Stimulated activated CD8-positive, alpha-beta memory T cell treated with anti-CD3 and anti-CD28 coated beads, Interleukin-7, amount 100 ng/mL, for 24 hours (primary cell): Measurements from ENCODE around the gene POTEM.
"Not testable (repeated sequence)": the region's sequence is repeated elsewhere in the genome, so short reads cannot be mapped to it uniquely, and the experiment has no call there.

Experiments
- DNase-seq: peaks from one replicate; pipeline ENCODE4 v3.0.0-alpha.2; 2020; ENCODE audit warnings: low read depth

The POTEM gene

DNA sequence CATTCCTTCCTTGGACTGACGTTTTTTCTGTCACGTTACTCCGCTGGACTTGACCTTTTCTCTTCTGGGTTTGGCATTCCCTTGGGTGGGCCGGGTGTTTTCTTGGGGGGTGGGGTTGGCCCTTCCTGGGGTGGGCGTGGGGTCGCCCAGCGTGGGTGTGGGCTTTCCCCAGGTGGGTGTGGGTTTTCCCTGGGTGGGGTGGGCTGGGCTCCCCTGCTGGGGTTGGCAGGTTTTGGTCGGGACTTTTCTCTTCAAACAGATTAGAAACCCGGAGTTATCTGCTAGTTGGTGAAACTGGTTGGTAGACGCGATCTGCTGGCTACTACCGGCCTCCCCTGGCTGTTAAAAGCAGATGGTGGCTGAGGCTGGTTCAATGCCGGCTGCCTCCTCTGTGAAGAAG lies at the start of gene POTEM:
Gene POTEM (plus strand): TSS at position 301 of the 400 bp plus-strand sequence. CDS start 52 bp downstream, at position 353.
- not testable (repeated sequence) for DNase-seq

DNA sequence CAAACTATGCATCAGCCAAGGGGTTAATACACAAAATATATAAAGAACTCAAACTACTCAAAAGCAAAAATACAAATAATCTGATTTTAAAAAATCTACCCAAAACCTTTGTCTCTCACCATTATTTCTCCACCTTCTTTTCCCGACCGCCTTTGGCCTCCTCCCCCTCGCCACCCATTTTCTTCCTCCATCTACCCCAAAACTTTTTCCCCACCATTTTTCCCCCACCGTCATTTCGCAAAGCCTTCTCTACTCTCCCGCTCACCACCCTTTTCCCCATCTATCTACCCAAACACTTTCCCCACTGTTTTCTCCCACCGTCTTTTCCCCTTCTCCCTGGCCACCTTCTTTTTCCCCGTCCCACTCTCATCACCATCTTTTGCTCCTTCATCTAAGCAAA lies 48.9 kb upstream of the POTEM start:
- DNase-seq: not testable (repeated sequence)

DNA sequence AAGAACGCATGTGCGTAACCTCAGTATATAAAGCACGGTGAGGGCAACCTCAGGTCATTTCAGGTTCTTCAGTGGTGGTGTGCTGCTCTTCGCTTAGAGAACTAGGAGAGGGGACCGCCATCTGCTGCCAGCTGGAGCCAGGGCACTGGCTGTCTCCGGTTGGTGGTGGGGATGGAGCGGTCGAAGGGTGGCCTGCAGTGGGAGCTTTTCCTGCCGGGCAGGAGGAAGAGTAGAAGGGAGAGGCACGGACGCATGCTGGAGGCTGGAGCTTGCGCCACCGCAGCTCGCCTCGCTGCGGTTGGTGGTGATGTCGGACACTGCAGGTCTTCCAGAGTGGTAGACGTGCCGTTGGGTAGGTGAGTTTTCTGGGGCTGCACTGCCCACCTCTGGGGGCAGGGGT lies 47.2 kb upstream of the POTEM start:
- not testable (repeated sequence) for DNase-seq

DNA sequence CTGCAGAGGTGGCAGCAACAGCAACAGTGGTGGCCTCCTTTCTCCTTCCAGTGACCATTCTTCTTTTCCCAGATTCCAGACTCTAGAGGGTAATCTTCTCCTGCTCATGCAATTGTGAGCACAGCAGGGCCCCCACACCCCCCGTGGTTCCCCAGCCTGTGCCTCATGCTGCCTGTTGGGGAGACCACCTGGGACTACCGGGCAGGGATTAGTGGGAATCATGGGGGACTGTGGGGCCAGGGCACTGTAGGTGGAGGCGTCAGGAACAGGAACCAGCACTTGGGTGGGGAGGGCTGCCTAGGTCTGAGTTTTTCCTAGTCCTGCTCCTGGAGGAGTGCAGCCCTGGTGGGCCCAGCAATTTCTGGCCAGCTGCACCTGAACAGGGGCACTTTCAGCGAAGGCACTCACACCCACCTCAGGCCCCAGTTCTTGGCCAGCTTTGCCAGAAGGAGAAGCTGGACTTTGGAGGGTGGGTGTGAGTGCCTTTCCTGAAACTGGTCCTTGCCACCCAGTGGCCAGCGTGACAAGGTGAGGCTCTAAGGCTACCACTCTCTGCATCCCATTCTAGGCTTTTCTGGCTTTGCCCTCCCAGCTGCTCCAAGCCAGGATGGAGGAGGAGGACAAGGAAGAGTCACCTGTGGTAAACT lies 46.1 kb upstream of the POTEM start:
- DNase-seq: not testable (repeated sequence)

DNA sequence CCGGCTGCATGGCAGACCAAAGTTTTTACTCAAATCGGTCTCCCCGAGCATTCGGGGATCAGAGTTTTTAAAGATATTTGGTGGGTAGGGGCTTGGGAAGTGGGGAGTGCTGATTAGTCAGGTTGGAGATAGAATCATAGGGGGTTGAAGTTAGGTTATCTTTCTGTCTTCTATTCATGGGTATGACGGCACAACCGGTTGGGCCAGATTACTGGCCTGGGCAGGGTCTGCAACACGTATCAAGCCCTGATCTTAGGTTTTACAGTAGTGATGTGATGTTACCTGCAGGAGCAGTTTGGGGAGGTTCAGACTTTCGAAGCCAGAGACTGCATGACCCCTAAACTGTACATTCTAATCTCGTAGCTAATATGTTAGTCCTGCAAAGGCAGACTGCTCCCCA lies 30.4 kb upstream of the POTEM start:
- DNase-seq: not testable (repeated sequence)

DNA sequence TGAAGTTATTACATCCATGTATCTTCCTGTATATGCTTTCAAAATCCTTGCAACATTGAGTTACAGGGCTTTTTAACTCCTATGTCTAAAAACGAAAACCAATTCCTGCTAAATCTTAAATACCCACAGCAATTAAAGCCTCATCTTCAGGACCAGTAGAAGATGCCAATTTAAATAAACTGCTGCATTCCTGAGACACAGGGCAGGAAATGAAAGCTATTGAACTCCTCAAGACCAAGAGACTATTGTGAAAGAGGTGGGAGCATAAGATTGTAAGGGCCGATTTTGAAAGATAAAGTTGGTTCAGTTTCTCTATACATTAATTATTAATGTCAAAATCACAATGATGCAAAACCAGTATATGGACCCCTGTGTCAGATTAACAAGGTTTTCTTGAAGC lies 28.5 kb upstream of the POTEM start:
- not testable (repeated sequence) for DNase-seq

DNA sequence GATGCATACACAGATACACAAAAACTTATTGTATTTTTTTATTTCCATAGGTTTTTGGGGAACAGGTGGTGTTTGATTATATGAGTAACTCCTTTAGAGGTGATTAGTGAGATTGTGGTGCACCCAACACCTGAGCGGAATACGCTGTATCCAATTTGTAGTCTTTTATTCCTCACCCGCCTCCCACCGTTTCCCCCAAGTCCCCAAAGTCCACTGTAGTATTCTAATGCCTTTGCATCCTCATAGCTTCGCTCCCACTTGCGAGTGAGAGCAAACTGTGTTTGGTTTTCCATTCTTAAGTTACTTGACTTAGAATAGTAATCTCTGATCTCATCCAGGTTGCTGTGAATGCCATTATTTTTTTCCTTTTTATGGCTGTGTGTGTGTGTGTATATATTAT lies 17.3 kb upstream of the POTEM start:
- DNase-seq: not testable (repeated sequence)

DNA sequence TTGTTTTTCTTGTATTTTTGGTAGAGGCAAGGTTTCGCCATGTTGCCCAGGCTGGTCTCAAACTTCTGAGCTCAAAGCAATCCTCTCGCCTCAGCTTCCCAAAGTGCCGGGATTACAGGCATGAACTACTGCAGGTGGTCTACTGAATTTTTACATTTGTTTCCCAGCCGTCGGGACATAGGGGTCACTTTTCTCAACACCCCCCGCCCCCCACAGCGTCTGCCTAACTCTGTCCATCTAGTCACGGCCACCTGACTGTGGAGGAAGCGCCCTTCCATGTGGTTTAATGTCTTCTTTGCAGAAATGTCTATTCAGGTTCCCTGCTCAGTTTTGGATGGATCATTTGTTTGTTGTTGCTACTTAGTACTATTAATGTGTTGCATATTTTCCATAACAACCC lies 14.1 kb upstream of the POTEM start:
- not testable (repeated sequence) for DNase-seq

DNA sequence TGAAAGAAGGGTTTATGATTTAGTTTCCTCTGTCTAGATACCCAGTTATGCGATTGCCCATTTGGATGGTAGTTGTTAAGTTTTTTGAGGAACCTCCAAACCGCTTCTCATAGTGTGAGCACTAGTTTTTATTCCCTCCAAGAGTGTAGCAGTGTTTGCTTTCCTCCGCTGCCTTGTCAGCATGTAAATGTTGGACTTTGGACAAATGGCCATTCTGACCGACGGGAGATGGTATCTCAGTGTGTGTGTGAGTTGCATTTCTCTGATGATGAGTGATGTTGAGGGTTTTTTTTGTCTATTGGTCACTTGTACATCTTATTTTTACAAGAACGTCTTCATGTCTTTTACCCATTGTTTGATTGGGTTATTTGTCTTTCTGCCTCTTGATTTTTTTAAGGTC lies 11.4 kb upstream of the POTEM start:
- not testable (repeated sequence) for DNase-seq

DNA sequence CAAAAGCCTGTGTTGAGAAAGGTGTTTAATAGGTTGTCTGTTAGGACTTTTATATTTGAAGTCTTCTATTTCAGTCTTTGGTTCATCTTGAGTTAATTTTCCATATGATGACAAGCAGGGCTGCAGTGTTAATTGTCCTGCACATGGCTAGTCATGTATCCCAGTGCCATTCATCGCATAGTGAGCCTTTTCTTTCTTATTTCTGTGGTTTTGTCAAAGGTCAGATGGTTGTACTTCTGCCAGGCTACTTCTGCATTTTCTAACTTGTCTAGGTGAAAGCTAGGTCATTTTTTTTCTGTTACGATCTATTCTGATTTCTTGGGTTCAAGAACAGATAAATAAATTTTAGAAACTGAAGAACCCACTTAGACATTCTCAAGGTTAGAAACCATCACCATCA lies 5.7 kb upstream of the POTEM start:
- not testable (repeated sequence) for DNase-seq

DNA sequence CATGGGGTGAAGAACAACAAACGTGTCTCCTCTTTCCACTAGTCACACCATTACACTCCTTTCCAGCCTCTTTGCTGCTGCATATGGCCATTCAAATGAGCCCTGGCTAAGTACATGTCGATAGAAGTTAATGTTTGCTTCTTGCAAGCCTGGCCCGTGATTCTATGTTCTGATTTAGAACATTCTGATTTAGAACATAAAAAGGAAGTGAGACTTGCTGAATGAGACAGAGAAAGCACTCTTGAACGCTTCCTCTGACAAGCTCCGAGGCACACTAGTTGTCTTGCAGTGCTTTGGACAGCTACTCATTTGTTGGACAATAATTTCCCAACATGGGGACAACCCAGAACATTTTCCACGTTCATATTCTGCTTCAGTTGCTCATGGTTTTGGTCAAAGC lies 5.1 kb upstream of the POTEM start:
- not testable (repeated sequence) for DNase-seq

DNA sequence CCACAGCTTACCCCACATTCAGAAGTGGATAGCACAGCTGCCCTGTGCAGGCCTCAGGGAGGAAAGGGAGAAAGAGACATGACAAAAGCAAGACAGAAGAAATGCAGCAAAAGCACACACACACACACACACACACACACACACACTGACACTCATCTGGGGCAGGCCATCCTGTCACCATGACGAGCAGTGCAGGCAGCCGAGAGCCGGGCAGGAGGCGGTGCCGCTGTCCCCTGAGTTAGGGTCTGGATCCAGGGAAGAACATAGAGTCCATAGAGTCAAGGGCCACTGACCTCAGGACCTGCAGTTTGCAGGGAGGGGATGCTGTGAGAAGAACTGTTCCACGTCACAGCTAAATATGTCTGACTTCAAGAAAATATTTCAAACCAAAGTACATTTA lies 4.0 kb upstream of the POTEM start:
- DNase-seq: not testable (repeated sequence)

DNA sequence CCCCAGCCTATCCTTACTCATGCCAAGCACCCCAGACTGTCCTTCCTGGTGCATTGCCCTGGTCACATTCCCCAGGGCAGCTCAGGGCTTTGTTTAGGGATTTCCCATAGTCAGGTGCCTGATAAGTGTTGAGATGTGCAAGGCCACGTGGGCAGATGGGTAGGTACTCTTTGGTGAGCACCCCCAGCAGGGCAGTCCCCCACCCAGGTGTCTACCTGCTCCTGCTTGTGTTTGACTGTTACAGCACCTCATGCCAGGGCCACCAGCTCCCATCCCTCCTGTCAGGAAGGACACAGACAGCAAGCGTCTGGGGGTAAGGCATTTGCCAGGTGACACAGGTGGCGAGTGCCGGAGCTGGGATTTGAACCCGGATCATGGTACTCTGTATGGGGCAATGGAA lies 2.4 kb upstream of the POTEM start:
- DNase-seq: not testable (repeated sequence)

DNA sequence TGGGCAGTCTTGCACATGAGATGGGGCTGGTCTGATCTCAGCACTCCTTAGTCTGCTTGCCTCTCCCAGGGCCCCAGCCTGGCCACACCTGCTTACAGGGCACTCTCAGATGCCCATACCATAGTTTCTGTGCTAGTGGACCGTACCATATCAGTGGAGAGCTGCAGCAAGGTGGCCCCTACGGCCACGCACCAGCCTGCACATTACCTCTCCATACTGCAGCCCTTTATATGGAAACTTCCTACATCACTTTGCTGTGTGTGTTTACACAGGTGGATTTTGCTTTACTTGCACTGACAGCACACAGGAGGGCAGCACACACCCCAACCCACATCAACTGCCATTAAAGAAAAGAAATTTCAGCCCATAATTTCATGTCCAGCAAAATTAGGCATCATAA lies 35.3 kb downstream of the POTEM start:
- not testable (repeated sequence) for DNase-seq

DNA sequence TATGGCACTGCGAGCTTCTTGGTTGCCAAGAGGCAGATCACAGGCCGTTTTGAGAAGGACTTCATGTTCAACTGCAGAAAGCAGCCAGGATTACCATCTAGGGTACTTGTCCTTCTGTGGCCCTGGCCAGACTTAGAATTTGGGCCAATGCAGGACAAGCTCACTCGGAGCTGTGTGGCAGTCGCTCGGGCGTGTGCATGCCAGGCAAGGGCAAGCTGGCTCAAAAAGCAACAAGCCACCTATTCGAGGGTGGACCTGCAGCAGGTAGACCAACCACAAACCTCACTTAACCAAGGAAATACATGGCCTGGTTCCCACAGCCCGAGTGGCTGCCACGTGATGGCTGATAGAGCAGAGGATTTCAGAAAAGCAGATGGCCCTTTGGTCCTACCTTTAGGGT lies 39.3 kb downstream of the POTEM start:
- not testable (repeated sequence) for DNase-seq

DNA sequence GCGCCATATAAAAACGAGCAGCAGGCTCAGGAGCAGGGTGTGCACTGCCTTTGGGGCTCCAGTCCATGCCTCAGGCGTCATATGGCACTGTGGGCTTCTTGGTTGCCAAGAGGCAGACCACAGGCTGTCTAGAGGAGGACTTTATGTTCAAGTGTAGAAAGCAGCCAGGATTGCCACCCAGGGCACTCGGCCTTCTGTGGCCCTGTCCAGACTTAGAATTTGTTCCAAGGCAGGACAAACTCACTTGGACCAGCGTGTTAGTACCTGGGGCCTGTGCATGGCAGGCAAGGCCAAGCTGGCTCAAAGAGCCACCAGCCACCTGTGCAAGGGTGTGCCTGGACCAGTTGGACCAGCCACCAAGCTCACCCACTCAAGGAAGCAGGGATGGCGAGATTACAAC lies 40.4 kb downstream of the POTEM start:
- not testable (repeated sequence) for DNase-seq

DNA sequence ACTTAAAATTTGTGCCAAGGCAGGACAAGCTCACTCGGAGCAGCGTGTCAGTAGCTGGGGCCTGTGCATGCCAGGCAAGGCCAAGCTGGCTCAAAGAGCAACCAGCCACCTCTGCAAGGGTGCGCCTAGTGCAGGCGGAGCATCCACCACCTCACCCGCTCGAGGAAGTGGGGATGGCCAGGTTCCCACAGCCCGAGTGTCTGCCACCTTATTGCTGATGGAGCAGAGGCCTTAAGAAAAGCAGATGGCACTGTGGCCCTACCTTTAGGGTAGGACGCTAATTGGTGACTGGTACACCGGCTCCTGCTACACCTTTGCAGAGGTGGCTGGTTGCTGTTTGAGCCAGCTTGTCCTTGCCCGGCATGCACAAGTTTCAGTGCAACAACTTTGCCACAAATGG lies 43.8 kb downstream of the POTEM start:
- DNase-seq: not testable (repeated sequence)

DNA sequence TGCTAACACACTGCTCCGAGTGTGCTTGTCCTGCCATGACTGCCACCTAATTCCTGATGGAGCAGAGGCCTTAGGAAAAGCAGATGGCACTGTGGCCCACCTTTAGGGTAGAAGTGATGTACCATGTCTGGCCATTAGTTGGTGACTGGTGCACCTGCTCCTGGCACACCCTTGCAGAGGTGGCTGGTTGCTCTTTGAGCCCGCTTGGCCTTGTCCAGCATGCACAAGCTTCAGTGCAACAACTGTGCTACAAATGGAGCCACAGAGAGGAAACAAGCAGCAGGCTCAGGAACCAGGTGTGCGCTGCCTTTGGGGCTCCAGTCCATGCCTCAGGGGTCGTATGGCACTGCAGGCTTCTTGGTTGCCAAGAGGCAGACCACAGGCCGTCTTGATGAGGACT lies 44.5 kb downstream of the POTEM start:
- DNase-seq: not testable (repeated sequence)

DNA sequence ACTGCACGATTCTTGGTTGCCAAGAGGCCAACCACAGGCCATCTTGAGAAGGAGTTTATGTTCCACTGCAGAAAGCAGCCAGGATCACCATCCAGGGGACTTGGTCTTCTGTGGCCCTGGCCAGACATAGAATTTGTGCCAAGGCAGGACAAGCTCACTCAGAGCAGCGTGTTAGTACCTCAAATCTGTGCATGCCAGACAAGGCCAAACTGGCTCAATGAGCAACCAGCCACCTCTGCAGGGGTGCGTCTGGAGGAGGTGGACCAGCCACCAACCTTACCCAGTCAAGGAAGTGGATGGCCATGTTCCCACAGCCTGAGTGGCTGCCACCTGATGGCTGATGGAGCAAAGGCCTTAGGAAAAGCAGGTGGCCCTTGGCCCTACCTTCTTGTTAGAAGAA lies 48.0 kb downstream of the POTEM start:
- DNase-seq: not testable (repeated sequence)

DNA sequence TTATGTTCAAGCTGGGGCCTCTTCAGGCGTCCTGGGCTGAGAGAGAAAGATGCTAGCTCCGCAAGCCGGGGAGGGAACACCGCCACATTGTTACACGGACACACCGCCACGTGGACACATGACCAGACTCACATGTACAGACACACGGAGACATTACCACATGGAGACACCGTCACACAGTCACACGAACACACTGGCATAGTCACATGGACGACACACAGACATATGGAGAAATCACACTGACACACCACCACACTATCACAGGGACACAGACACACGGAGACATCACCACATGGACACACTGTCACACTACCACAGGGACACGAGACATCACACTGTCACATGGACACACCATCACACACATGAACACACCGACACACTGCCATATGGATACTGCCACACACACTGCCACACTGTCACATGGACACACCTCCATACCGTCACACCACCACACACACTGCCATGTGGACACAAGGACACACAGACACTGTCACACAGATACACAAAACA lies 57.9 kb downstream of the POTEM start:
- not testable (repeated sequence) for DNase-seq

DNA sequence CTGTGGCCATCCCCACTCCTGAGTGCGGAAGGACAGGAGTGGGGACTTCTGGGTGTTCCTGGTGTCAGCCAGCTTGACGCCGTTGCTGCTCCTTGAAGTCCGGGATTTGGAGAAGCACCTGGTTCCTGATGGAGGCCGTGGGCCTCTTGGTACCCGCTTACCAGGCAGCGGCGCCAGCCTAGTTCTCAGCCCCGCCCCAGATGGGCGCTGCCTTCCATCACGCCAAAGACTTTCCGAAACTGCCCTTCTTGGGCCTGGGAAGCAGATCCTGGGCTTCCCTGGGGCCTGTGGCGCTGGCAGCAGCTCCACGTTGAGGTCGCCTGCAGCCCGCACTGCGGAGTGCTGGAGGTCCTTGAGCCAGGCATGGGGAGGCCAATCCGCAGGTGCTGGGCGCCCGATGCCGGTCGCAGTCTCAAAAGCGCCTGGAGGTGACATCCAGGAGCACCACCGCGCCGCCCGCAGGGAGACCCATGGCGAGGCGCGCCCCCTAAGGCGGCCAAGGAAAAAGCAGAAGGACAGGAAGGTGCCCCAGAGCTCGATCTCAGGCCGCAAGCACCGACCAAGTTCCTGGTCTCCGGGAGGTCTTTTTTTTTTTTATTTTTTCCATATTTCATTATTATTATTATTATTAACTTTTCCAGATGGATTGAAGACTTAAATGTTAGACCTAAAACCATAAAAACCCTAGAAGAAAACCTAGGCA lies 59.6 kb downstream of the POTEM start:
- not testable (repeated sequence) for DNase-seq

DNA sequence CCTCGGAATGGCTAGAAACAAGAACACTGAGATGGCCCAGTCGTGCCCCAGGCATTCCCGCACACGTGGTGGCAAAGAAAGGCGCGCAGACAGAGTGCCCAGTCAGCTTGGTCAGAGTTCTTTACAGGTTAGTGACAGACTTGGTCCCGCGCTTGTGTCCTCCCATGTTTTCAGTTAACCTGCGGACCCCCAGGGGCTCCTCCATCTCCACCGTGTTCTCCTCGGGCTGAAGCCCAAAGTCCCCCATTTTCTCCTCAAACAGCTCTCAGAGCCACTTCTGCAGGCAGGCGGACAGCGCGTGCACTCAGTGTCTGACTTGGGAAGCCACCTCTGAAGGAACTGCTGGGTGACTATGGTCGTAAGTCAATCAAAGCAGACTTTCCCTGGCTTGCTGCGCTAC lies 60.7 kb downstream of the POTEM start:
- not testable (repeated sequence) for DNase-seq

DNA sequence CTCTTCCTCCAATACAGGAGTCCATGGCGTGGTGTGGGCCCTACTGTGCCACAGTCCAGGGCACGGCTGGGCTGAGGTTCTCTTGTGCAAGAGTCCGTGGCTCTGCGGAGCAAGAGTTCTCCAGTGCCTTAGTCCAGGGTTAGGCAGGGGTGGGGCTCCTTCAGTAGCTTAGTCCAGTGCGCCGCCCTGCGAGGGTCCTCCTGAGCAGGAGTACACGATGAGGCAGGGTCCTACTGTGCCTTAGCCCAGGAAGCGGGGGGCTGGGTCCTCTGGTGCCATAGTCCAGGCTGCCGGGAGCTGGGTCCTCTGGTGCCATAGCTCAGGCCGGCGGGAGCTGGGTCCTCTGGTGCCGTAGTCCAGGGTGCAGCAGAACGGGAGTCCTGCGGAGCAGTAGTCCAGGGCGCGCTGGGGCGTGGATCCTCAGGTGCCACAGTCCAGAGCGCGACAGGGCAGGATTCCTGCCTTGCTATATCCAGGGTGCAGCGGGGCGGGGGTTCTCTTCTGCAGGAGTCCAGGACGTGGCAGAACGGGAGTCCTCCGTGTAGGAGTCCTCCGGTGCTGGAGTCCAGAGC lies 69.7 kb downstream of the POTEM start:
- not testable (repeated sequence) for DNase-seq
